WTC11 (cell line): ENCODE measurements around the gene NPAS3.

Source experiments
- ATF1 ChIP-seq: sonication (generic); formaldehyde crosslinking; IDR thresholded peaks from 2 replicates; pipeline ENCODE4 v1.8.1; 2023; ENCODE audit warnings: mild to moderate bottlenecking, moderate library complexity, missing genetic modification reagents
- CREB1 ChIP-seq: sonication (generic); formaldehyde crosslinking; IDR thresholded peaks from 2 replicates; pipeline ENCODE4 v1.8.0; 2023; ENCODE audit warnings: mild to moderate bottlenecking, missing genetic modification reagents
- CTCF ChIP-seq: fragments of 200-600 bp; IDR thresholded peaks from 2 replicates; pipeline ENCODE4 v1.8.0; 2022; ENCODE audit warnings: antibody characterized with exemption
- JUN ChIP-seq: sonication (generic); formaldehyde crosslinking; IDR thresholded peaks from 2 replicates; pipeline ENCODE4 v1.8.0; 2023; ENCODE audit warnings: mild to moderate bottlenecking, missing genetic modification reagents
- ZNF121 ChIP-seq: sonication (generic); formaldehyde crosslinking; IDR thresholded peaks from 2 replicates; pipeline ENCODE4 v1.8.0; 2023; ENCODE audit warnings: missing genetic modification reagents
- ZNF317 ChIP-seq: sonication (generic); formaldehyde crosslinking; IDR thresholded peaks from 2 replicates; pipeline ENCODE4 v1.8.1; 2023; ENCODE audit warnings: low read depth, mild to moderate bottlenecking, moderate library complexity, missing genetic modification reagents, borderline replicate concordance
- TF ChIP-seq, protein P1 (sequence below): fragments of 250-450 bp; sonication (Bioruptor Pico); IDR thresholded peaks from 2 replicates; pipeline ENCODE4 v1.9.0; 2021; ENCODE audit warnings: mild to moderate bottlenecking, borderline replicate concordance
- TF ChIP-seq, protein P2 (sequence below): sonication (generic); formaldehyde crosslinking; conservative IDR thresholded peaks from 2 replicates; pipeline ENCODE4 v1.8.1; 2022; ENCODE audit warnings: mild to moderate bottlenecking, missing genetic modification reagents
- TF ChIP-seq, protein P3 (sequence below): sonication (generic); formaldehyde crosslinking; IDR thresholded peaks from 2 replicates; pipeline ENCODE4 v1.8.1; 2022; ENCODE audit warnings: low read depth, mild to moderate bottlenecking, moderate library complexity, missing genetic modification reagents, borderline replicate concordance
- TF ChIP-seq, protein P4 (sequence below): sonication (generic); formaldehyde crosslinking; IDR thresholded peaks from 2 replicates; pipeline ENCODE4 v1.8.0; 2022; ENCODE audit warnings: missing genetic modification reagents
- TF ChIP-seq, protein P5 (sequence below): sonication (generic); formaldehyde crosslinking; IDR thresholded peaks from 2 replicates; pipeline ENCODE4 v1.8.0; 2022; ENCODE audit warnings: mild to moderate bottlenecking, missing genetic modification reagents

- TF ChIP-seq, protein P1, sequence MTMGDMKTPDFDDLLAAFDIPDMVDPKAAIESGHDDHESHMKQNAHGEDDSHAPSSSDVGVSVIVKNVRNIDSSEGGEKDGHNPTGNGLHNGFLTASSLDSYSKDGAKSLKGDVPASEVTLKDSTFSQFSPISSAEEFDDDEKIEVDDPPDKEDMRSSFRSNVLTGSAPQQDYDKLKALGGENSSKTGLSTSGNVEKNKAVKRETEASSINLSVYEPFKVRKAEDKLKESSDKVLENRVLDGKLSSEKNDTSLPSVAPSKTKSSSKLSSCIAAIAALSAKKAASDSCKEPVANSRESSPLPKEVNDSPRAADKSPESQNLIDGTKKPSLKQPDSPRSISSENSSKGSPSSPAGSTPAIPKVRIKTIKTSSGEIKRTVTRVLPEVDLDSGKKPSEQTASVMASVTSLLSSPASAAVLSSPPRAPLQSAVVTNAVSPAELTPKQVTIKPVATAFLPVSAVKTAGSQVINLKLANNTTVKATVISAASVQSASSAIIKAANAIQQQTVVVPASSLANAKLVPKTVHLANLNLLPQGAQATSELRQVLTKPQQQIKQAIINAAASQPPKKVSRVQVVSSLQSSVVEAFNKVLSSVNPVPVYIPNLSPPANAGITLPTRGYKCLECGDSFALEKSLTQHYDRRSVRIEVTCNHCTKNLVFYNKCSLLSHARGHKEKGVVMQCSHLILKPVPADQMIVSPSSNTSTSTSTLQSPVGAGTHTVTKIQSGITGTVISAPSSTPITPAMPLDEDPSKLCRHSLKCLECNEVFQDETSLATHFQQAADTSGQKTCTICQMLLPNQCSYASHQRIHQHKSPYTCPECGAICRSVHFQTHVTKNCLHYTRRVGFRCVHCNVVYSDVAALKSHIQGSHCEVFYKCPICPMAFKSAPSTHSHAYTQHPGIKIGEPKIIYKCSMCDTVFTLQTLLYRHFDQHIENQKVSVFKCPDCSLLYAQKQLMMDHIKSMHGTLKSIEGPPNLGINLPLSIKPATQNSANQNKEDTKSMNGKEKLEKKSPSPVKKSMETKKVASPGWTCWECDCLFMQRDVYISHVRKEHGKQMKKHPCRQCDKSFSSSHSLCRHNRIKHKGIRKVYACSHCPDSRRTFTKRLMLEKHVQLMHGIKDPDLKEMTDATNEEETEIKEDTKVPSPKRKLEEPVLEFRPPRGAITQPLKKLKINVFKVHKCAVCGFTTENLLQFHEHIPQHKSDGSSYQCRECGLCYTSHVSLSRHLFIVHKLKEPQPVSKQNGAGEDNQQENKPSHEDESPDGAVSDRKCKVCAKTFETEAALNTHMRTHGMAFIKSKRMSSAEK (CRISPR knock-in tag) = no peak
- no peak for TF ChIP-seq ZNF121 (CRISPR knock-in tag)
- no peak for TF ChIP-seq CTCF
- TF ChIP-seq, protein P2, sequence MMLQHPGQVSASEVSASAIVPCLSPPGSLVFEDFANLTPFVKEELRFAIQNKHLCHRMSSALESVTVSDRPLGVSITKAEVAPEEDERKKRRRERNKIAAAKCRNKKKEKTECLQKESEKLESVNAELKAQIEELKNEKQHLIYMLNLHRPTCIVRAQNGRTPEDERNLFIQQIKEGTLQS (CRISPR knock-in tag) = no peak
- TF ChIP-seq, protein P3, sequence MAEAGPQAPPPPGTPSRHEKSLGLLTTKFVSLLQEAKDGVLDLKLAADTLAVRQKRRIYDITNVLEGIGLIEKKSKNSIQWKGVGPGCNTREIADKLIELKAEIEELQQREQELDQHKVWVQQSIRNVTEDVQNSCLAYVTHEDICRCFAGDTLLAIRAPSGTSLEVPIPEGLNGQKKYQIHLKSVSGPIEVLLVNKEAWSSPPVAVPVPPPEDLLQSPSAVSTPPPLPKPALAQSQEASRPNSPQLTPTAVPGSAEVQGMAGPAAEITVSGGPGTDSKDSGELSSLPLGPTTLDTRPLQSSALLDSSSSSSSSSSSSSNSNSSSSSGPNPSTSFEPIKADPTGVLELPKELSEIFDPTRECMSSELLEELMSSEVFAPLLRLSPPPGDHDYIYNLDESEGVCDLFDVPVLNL (CRISPR knock-in tag) = no peak
- TF ChIP-seq, protein P4, sequence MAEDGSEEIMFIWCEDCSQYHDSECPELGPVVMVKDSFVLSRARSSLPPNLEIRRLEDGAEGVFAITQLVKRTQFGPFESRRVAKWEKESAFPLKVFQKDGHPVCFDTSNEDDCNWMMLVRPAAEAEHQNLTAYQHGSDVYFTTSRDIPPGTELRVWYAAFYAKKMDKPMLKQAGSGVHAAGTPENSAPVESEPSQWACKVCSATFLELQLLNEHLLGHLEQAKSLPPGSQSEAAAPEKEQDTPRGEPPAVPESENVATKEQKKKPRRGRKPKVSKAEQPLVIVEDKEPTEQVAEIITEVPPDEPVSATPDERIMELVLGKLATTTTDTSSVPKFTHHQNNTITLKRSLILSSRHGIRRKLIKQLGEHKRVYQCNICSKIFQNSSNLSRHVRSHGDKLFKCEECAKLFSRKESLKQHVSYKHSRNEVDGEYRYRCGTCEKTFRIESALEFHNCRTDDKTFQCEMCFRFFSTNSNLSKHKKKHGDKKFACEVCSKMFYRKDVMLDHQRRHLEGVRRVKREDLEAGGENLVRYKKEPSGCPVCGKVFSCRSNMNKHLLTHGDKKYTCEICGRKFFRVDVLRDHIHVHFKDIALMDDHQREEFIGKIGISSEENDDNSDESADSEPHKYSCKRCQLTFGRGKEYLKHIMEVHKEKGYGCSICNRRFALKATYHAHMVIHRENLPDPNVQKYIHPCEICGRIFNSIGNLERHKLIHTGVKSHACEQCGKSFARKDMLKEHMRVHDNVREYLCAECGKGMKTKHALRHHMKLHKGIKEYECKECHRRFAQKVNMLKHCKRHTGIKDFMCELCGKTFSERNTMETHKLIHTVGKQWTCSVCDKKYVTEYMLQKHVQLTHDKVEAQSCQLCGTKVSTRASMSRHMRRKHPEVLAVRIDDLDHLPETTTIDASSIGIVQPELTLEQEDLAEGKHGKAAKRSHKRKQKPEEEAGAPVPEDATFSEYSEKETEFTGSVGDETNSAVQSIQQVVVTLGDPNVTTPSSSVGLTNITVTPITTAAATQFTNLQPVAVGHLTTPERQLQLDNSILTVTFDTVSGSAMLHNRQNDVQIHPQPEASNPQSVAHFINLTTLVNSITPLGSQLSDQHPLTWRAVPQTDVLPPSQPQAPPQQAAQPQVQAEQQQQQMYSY = no peak
- no peak for TF ChIP-seq ZNF317 (CRISPR knock-in tag)
- no peak for TF ChIP-seq CREB1
- no peak for TF ChIP-seq JUN
- TF ChIP-seq, protein P5, sequence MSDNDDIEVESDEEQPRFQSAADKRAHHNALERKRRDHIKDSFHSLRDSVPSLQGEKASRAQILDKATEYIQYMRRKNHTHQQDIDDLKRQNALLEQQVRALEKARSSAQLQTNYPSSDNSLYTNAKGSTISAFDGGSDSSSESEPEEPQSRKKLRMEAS = no peak
- no peak for TF ChIP-seq ATF1 (CRISPR knock-in tag)
Observed at GRCh38 chr14:33508126-33509062, 569.7 kb downstream of the NPAS3 start.
